Psoas muscle (tissue), 8 donors: Measurements from ENCODE around the gene RPTOR. TPM values are rescaled to one million over a fixed set of nuclear protein-coding genes. Genes with fewer than 3 reads are reported as not detected.

Experiments used
- ATAC-seq, 4 donors: fragments of 200-7000 bp; cut with Tn5 transposase; one replicate each; pipeline ENCODE4 v1.9.1; 2020; ENCODE audit warnings: moderate library complexity in 3 of 4, mild to moderate bottlenecking in 2 of 4
- DNase-seq, 2 donors: peaks; one replicate each; pipeline ENCODE4 v3.0.0-alpha.2; 2020
- H3K27ac ChIP-seq: fragments of 200-600 bp; one replicate; pipeline ENCODE4 v1.8.0; 2022
- H3K27me3 ChIP-seq, 3 donors: fragments of 200-600 bp in 1 of 3; one replicate each; pipeline versions ENCODE4 v1.6.1 to v1.8.0; 2013 to 2022; ENCODE audit warnings: low read length in 2 of 3, mild to moderate bottlenecking in 2 of 3, moderate library complexity in 1 of 3; ENCODE audit not compliant: insufficient read depth in 3 of 3
- H3K36me3 ChIP-seq, 2 donors: fragments of 200-600 bp in 1 of 2; one replicate each; pipeline versions ENCODE4 v1.6.1 to v1.8.0; 2013 to 2022; ENCODE audit warnings: low read depth in 1 of 2, mild to moderate bottlenecking in 1 of 2, moderate library complexity in 1 of 2; ENCODE audit not compliant: insufficient read depth in 1 of 2
- H3K4me1 ChIP-seq: fragments of 200-600 bp; one replicate; pipeline ENCODE4 v1.8.0; 2022
- H3K4me3 ChIP-seq: fragments of 200-600 bp; one replicate; pipeline ENCODE4 v1.8.0; 2022; ENCODE audit warnings: mild to moderate bottlenecking
- H3K9me3 ChIP-seq: fragments of 200-600 bp; one replicate; pipeline ENCODE4 v1.8.0; 2022
- WGBS, 3 donors: extraction: QIAGEN DNeasy Blood & Tissue Kit; methylation state at CpG; one replicate each; pipeline versions ENCODE4 v1.1.6 to v1.1.7; 2013; 5-methylcytosine and 5-hydroxymethylcytosine counted together
- intact Hi-C, 2 donors: fragments of 100-400 bp; cut with DNase I; formaldehyde crosslinking; loops; one replicate each; pipeline versions ENCODE4 v1.11.0 to v1.14.2; 2022
- polyA plus RNA-seq, 3 donors: library from polyadenylated mRNA; stranded (reverse); fragments of 200-250 nt; gene quantifications; one replicate each; pipeline ENCODE4 v1.2.3, GENCODE V29; 2013
- total RNA-seq, 4 donors: library from RNA; stranded (reverse); fragmentation: NEBNext Ultra II Directional in 2 of 4; extraction: Animal tissue kit (Norgen Biotek cat#: 25700) in 2 of 4; gene quantifications; one replicate each; pipeline versions ENCODE4 v1.2.1 to v1.2.4, GENCODE V29; 2021 to 2023
- TF ChIP-seq, protein P1 (sequence below): fragments of 200-600 bp; IDR thresholded peaks from one replicate; pipeline ENCODE4 v1.8.0; 2022; ENCODE audit warnings: antibody characterized with exemption
- donor health status: healthy with polysubstance abuse.
- donor health status: DM: no; HTN: no; CAD: no; lungs with moderate emphysema.
- donor health status: Bipolar disorder and iron deficiency.
- donor health status: healthy.
- donor health status: DM: yes; HTN: yes; CAD: no.
- donor health status: DM: no; HTN: no; CAD: no.
- donor health status: DM: no; HTN: no; CAD: no.
- donor health status: DM: yes; HTN: yes; CAD: no.

Gene RPTOR
- total and polyA plus RNA-seq, 7 donors, result 13.6 to 82.2 (median 32.5) TPM

DNA sequence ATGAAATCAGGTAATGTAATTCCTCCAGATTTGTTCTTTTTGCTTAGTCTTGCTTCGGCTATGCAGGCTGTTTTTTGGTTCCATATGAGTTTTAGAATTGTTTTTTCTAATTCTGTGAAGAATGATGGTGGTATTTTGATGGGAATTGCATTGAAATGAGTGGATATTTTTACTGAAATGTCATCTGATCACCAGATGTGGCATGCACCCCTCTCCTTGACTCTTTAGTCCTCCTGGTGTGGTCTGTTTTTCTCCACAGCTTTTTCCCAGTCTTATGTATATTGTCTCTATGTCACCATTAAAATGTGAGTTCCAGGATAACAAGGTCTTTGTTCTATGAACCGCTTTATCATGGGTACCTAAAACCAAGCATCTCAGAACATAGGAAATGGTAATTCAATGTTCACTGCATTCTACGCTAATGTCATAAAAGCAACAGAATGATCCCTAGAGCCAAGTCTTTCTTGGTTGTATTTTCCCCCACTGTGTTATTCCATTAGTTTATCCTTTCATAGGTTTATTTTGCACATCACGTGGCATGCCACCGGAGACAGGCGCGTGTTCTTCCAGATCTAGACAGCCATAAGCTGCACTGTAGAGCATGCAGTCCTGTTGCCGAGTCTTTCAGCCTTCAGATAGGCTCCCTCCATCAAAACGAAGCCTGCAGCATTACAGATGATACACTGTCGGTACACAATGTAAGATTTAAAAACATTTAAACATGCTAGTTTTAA, 172.5 kb downstream of the RPTOR start:
- Histone ChIP-seq H3K9me3 (no peaks in the 10 kb centered on the region), H3K4me3 (no peak overlapping the region), H3K27ac (no peak overlapping the region), H3K4me1 (peaks cover 15% of the 10 kb centered on the region), H3K27me3 (no peaks in the 10 kb centered on the region), H3K36me3 (no peaks in the 10 kb centered on the region)
- TF ChIP-seq, protein P1, sequence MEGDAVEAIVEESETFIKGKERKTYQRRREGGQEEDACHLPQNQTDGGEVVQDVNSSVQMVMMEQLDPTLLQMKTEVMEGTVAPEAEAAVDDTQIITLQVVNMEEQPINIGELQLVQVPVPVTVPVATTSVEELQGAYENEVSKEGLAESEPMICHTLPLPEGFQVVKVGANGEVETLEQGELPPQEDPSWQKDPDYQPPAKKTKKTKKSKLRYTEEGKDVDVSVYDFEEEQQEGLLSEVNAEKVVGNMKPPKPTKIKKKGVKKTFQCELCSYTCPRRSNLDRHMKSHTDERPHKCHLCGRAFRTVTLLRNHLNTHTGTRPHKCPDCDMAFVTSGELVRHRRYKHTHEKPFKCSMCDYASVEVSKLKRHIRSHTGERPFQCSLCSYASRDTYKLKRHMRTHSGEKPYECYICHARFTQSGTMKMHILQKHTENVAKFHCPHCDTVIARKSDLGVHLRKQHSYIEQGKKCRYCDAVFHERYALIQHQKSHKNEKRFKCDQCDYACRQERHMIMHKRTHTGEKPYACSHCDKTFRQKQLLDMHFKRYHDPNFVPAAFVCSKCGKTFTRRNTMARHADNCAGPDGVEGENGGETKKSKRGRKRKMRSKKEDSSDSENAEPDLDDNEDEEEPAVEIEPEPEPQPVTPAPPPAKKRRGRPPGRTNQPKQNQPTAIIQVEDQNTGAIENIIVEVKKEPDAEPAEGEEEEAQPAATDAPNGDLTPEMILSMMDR, result no peak
- intact Hi-C loops, result no loop called here
- no peak for DNase-seq
- WGBS, 3 donors, result 89 to 93% (median 89%) methylated on average over 10 of the region's 10 CpGs
- no peak for ATAC-seq

- Histone ChIP-seq H3K27ac (no peak overlapping the region), H3K27me3 (no peaks in the 10 kb centered on the region), H3K36me3 (no peaks in the 10 kb centered on the region), H3K4me1 (peaks cover 16% of the 10 kb centered on the region), H3K9me3 (no peaks in the 10 kb centered on the region), H3K4me3 (no peak overlapping the region)
- 61 to 83% (median 65%) methylated on average over 7 of the region's 7 CpGs for WGBS, 3 donors
- DNase-seq, result no peak
- intact Hi-C loops, result no loop called here
- TF ChIP-seq, protein P1, result no peak
- no peak for ATAC-seq
These were observed 173.1 kb downstream of the RPTOR start for GRCh38 chr17:80717720-80718083.

DNA sequence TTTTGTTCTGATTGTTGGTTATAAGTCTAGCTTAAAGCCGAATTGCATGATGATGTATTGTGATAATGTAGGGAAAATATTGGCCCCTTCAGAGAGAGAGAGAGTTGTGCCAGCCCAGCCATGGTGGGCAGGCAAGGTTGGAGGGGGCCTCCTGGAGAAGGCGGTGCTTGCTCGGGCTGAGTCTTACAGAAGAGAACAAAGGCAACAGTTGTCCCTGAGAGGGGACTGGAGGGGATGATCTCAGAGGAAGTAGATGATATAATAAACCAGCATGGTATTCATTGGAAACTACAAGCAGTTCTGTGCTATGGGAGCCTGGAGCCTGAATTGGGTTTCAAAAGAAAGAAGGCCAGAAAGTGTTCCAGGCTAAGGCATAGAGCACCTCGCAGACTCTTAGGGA, 173.8 kb downstream of the RPTOR start:
- no peaks in the 10 kb centered on the region for H3K36me3 ChIP-seq
- ATAC-seq, result no peak
- DNase-seq, result no peak
- WGBS, 3 donors, result 91 to 98% (median 94%) methylated on average over 4 of the region's 4 CpGs
- no peaks in the 10 kb centered on the region for H3K27me3 ChIP-seq
- no peaks in the 10 kb centered on the region for H3K9me3 ChIP-seq
- TF ChIP-seq, protein P1, result no peak
- H3K27ac ChIP-seq, result no peak overlapping the region
- intact Hi-C loops, result no loop called here
- H3K4me1 ChIP-seq, result peaks cover 9% of the 10 kb centered on the region
- H3K4me3 ChIP-seq, result no peak overlapping the region

GRCh38 chr17:80719449-80719848, 174.8 kb downstream of the RPTOR start:
- no peak overlapping the region for H3K4me3 ChIP-seq
- intact Hi-C loops, result no loop called here

More at GRCh38 chr17:80719449-80719848, 174.8 kb downstream of the RPTOR start:
- H3K4me1 ChIP-seq, result peaks cover 7% of the 10 kb centered on the region
- DNase-seq (no peak), ATAC-seq (no peak)
- H3K9me3 ChIP-seq, result no peaks in the 10 kb centered on the region
- H3K27ac ChIP-seq, result no peak overlapping the region
- TF ChIP-seq, protein P1, result no peak
- 84 to 88% (median 85%) methylated on average over 9 of the region's 9 CpGs for WGBS, 3 donors
- H3K27me3 ChIP-seq, result no peaks in the 10 kb centered on the region
- no peaks in the 10 kb centered on the region for H3K36me3 ChIP-seq
